ENCODE results near the gene PITPNM3. TPM values are rescaled to one million over a fixed set of nuclear protein-coding genes. Genes with fewer than 3 reads are reported as not detected.

Gene PITPNM3
- total and polyA plus RNA-seq, 2 experiments from 2014 or later: 1.0 to 1.5 TPM

GRCh38 chr17:6551356-6551755, 5.0 kb downstream of the PITPNM3 start:
- Histone ChIP-seq H3K36me3 (ENCODE audit: insufficient read depth) (no peaks in the 10 kb centered on the region), H3K79me2 (replicated peaks; ENCODE audit: insufficient read depth) (no peaks in the 10 kb centered on the region), H2AFZ (no peak overlapping the region), H3K27ac (ENCODE audit: low read depth) (no peak overlapping the region), H3K4me1 (ENCODE audit: insufficient read depth) (peaks cover 10% of the 10 kb centered on the region; the same call in 1 of the 2 replicates), H3K4me3 (no peak overlapping the region), H3F3A (replicated peaks; ENCODE audit: low read depth) (0 out of 2 replicates have a peak, but pooled peaks cover 5% of the 10 kb centered on the region), H4K20me1 (replicated peaks; ENCODE audit: insufficient read depth) (no peaks in the 10 kb centered on the region), H3K4me2 (no peak overlapping the region), H3K27me3 (ENCODE audit: insufficient read depth) (peaks cover 22% of the 10 kb centered on the region), H3K9me2 (ENCODE audit: insufficient read depth) (no peaks in the 10 kb centered on the region)
- H3K36me3 Mint-ChIP-seq (ENCODE audit: low read depth): no peaks in the 10 kb centered on the region
- TF ChIP-seq EZH2 (IDR thresholded peaks at IDR 0.05; ENCODE audit: low read depth, unreplicated experiment): no peak
- no peak for TF ChIP-seq CTCF (conservative IDR thresholded peaks at IDR 0.05; ENCODE audit: low read depth in 2 of 2)
- TF ChIP-seq CREB1 (CRISPR knock-in tag; IDR thresholded peaks at IDR 0.05; ENCODE audit: low read depth): no peak
- no peak for TF ChIP-seq REST (IDR thresholded peaks at IDR 0.05; ENCODE audit: unreplicated experiment)
- TF ChIP-seq ETS1 (IDR thresholded peaks at IDR 0.05): no peak
- TF ChIP-seq POLR2AphosphoS5 (IDR thresholded peaks at IDR 0.05; ENCODE audit: low read depth): no peak
- no peak for TF ChIP-seq JUNB (IDR thresholded peaks at IDR 0.05; ENCODE audit: unreplicated experiment)
- TF ChIP-seq NANOG (IDR thresholded peaks at IDR 0.05; ENCODE audit: borderline replicate concordance): no peak
- no peak for TF ChIP-seq ZNF114 (CRISPR knock-in tag; IDR thresholded peaks at IDR 0.05)
- no peak for TF ChIP-seq STAT1 (IDR thresholded peaks at IDR 0.05; ENCODE audit: unreplicated experiment)
- no peak for TF ChIP-seq ZNF331 (CRISPR knock-in tag; IDR thresholded peaks at IDR 0.05; ENCODE audit: low read depth)
- TF ChIP-seq EZH2phosphoT487 (IDR thresholded peaks at IDR 0.05; ENCODE audit: unreplicated experiment): no peak
- TF ChIP-seq ZNF462 (CRISPR knock-in tag; IDR thresholded peaks at IDR 0.05): no peak
- DNase-seq (ENCODE audit: low spot score) (no peak), ATAC-seq (no peak)
- H3K27me3 Mint-ChIP-seq (ENCODE audit: insufficient read depth, low read depth, poor library complexity): peaks cover 36% of the 10 kb centered on the region
- H3K27ac Mint-ChIP-seq: no peak overlapping the region
- H3K4me1 Mint-ChIP-seq: peaks cover 31% of the 10 kb centered on the region
- no peaks in the 10 kb centered on the region for H3K9me3 Mint-ChIP-seq
- no peak overlapping the region for H3K4me3 Mint-ChIP-seq
